Loucy (cell line): ENCODE results near the gene TRH.
"Not testable (repeated sequence)": the region's sequence is repeated elsewhere in the genome, so short reads cannot be mapped to it uniquely, and the experiment has no call there.

Experiments used
- H2AFZ ChIP-seq: fragments of 200-600 bp; sonication (generic); 2 replicates; pipeline ENCODE4 v1.6.0; 2016; ENCODE audit warnings: antibody characterized with exemption, mild to moderate bottlenecking, low read length, moderate library complexity
- H3F3A ChIP-seq: fragments of 200-600 bp; 2 replicates; pipeline ENCODE4 v1.6.0; 2016; ENCODE audit warnings: antibody characterized with exemption, low read depth, mild to moderate bottlenecking
- H3K27me3 ChIP-seq: fragments of 200-600 bp; sonication (generic); 2 replicates; pipeline ENCODE4 v1.6.1; 2014; ENCODE audit warnings: low read length, mild to moderate bottlenecking; ENCODE audit not compliant: insufficient read depth, poor library complexity, severe bottlenecking
- H3K36me3 ChIP-seq: fragments of 200-600 bp; sonication (generic); 2 replicates; pipeline ENCODE4 v1.6.1; 2016; ENCODE audit warnings: low read length; ENCODE audit not compliant: insufficient read depth
- H3K4me1 ChIP-seq: fragments of 200-600 bp; sonication (generic); 2 replicates; pipeline ENCODE4 v1.5.1; 2014; ENCODE audit warnings: low read length, mild to moderate bottlenecking; ENCODE audit not compliant: insufficient read depth, poor library complexity, severe bottlenecking
- H3K4me2 ChIP-seq: fragments of 200-600 bp; sonication (generic); 2 replicates; pipeline ENCODE4 v1.6.0; 2014; ENCODE audit warnings: antibody characterized with exemption, low read length, low read depth, mild to moderate bottlenecking; ENCODE audit not compliant: poor library complexity, severe bottlenecking
- H3K4me3 ChIP-seq: fragments of 200-600 bp; sonication (generic); 2 replicates; pipeline ENCODE4 v1.5.1; 2014; ENCODE audit warnings: low read length, mild to moderate bottlenecking, mixed read lengths; ENCODE audit not compliant: poor library complexity, severe bottlenecking
- H3K79me2 ChIP-seq: fragments of 200-600 bp; sonication (generic); 2 replicates; pipeline ENCODE4 v1.6.1; 2014; ENCODE audit warnings: low read length; ENCODE audit not compliant: insufficient read depth
- H3K9ac ChIP-seq: fragments of 200-600 bp; sonication (generic); 2 replicates; pipeline ENCODE4 v1.6.0; 2014; ENCODE audit warnings: mild to moderate bottlenecking, low read depth, low read length, moderate library complexity; ENCODE audit not compliant: poor library complexity, severe bottlenecking
- H3K9me2 ChIP-seq: fragments of 200-600 bp; sonication (generic); replicated peaks from 2 replicates; pipeline ENCODE4 v1.6.1; 2016; ENCODE audit warnings: low read depth, low read length, mixed read lengths
- H3K9me3 ChIP-seq: fragments of 200-600 bp; sonication (generic); 2 replicates; pipeline ENCODE4 v1.6.1; 2014; ENCODE audit warnings: mild to moderate bottlenecking, antibody characterized with exemption, low read length, low read depth; ENCODE audit not compliant: insufficient read depth
- H4K20me1 ChIP-seq: fragments of 200-600 bp; sonication (generic); 2 replicates; pipeline ENCODE4 v1.6.0; 2014; ENCODE audit warnings: antibody characterized with exemption, low read length, mild to moderate bottlenecking; ENCODE audit not compliant: insufficient read depth, poor library complexity, severe bottlenecking
- TF ChIP-seq, protein P1 (sequence below): fragments of 200-600 bp; sonication (generic); conservative IDR thresholded peaks from 2 replicates; pipeline ENCODE4 v1.5.1; 2014; ENCODE audit warnings: mild to moderate bottlenecking, antibody characterized with exemption, low read length

The TRH gene

DNA sequence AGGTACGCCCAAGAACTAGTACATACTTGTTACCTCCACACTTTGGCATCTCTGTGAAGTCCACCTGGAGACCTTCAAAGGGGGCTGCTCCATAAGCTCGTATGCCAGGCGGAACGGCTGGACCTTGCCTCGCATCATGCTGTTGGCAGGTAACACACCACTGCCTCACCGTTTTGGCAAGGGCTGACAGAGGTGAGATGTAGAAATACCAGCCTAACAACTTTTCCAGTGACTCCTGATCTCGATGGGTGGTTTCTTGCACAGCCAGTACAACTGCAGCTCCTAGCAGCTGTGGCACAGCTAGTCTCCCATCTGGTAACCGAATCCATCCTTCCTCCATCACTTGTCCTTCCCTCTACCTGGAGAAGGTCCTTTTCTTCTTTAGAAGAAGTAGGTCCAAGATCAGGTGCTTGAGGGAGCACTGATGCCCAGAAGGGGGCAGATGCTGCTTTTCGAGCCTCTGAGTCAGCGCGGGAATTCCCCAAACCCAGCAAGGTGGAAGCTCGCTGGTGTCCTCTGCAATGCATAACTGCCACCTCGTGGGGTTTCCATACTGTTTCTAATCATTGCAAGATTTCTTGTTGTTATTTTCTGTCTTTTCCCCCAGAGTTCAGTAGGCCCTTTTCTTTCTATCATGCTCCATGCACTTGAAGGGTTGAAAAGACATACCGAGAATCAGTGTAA is 51.8 kb downstream of the TRH start:
- TF ChIP-seq, protein P1, sequence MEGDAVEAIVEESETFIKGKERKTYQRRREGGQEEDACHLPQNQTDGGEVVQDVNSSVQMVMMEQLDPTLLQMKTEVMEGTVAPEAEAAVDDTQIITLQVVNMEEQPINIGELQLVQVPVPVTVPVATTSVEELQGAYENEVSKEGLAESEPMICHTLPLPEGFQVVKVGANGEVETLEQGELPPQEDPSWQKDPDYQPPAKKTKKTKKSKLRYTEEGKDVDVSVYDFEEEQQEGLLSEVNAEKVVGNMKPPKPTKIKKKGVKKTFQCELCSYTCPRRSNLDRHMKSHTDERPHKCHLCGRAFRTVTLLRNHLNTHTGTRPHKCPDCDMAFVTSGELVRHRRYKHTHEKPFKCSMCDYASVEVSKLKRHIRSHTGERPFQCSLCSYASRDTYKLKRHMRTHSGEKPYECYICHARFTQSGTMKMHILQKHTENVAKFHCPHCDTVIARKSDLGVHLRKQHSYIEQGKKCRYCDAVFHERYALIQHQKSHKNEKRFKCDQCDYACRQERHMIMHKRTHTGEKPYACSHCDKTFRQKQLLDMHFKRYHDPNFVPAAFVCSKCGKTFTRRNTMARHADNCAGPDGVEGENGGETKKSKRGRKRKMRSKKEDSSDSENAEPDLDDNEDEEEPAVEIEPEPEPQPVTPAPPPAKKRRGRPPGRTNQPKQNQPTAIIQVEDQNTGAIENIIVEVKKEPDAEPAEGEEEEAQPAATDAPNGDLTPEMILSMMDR = peak; percentile 53
- not testable (repeated sequence) for H3K4me3 ChIP-seq, H4K20me1 ChIP-seq, H3K9ac ChIP-seq, H3K27me3 ChIP-seq, H3K4me2 ChIP-seq, H3K4me1 ChIP-seq, H3K36me3 ChIP-seq, H3K9me3 ChIP-seq, H3F3A ChIP-seq, H3K9me2 ChIP-seq, H3K79me2 ChIP-seq
- H2AFZ ChIP-seq = peak overlapping the region; percentile 75; the same call in 1 of the 2 replicates

DNA sequence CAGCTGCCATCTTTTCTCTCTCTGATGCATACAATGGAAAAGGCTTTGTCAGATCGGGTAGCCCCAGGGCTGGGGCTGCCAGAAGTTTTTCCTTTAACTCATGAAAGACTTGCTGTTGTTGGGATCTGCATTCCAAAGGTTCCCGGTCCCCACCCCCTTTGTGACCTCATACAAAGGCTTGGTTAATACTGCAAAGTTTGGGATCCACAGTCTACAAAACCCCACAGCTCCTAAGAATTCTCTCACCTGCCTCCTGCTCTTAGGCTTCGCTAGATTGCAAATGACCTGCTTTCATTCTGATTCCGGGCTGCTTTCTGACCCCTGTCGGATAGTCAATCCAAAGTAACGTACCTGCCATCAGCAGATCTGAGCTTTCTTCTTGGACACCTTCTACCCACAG is 52.9 kb downstream of the TRH start:
- not testable (repeated sequence) for H4K20me1 ChIP-seq, H3K79me2 ChIP-seq, H3K9ac ChIP-seq, H3K9me3 ChIP-seq, H3K4me1 ChIP-seq, H3K4me3 ChIP-seq, H3K27me3 ChIP-seq, H3K4me2 ChIP-seq, H3F3A ChIP-seq, H2AFZ ChIP-seq, H3K36me3 ChIP-seq, H3K9me2 ChIP-seq
